Mesendoderm (in vitro differentiated cells): ENCODE measurements around the gene DNAJC21.

Source experiments
- DNase-seq: peaks from one replicate; pipeline ENCODE4 v3.0.0; 2013
- H2AK5ac ChIP-seq: 2 replicates; pipeline ENCODE4 v1.6.1; 2013; ENCODE audit warnings: low read length, inconsistent platforms
- H2BK120ac ChIP-seq: 2 replicates; pipeline ENCODE4 v1.6.1; 2013; ENCODE audit warnings: low read depth, mild to moderate bottlenecking, low read length, moderate library complexity, mixed read lengths
- H2BK15ac ChIP-seq: replicated peaks from 2 replicates; pipeline ENCODE4 v1.6.1; 2013; ENCODE audit warnings: low read depth, mild to moderate bottlenecking, moderate library complexity
- H2BK5ac ChIP-seq: 2 replicates; pipeline ENCODE4 v1.6.1; 2013; ENCODE audit warnings: low read length, inconsistent platforms
- H3K18ac ChIP-seq: 2 replicates; pipeline ENCODE4 v1.6.1; 2013; ENCODE audit warnings: mild to moderate bottlenecking, low read length, mixed read lengths
- H3K23ac ChIP-seq: one replicate; pipeline ENCODE4 v1.6.1; 2013; ENCODE audit warnings: low read length
- H3K27ac ChIP-seq: 2 replicates; pipeline ENCODE4 v1.5.1; 2013; ENCODE audit warnings: low read depth, mild to moderate bottlenecking, inconsistent platforms, low read length, moderate library complexity
- H3K27me3 ChIP-seq: 2 replicates; pipeline ENCODE4 v1.6.1; 2013; ENCODE audit warnings: low read length, control low read depth, mild to moderate bottlenecking, inconsistent platforms; ENCODE audit not compliant: insufficient read depth, poor library complexity
- H3K36me3 ChIP-seq: 2 replicates; pipeline ENCODE4 v1.6.1; 2013; ENCODE audit warnings: low read length, inconsistent platforms; ENCODE audit not compliant: control insufficient read depth, insufficient read depth
- H3K4ac ChIP-seq: one replicate; pipeline ENCODE4 v1.6.1; 2013; ENCODE audit warnings: low read depth, mild to moderate bottlenecking, low read length, moderate library complexity
- H3K4me1 ChIP-seq: 2 replicates; pipeline ENCODE4 v1.6.1; 2013; ENCODE audit warnings: low read depth, low read length, inconsistent platforms; ENCODE audit not compliant: control insufficient read depth
- H3K4me2 ChIP-seq: 2 replicates; pipeline ENCODE4 v1.6.1; 2013; ENCODE audit warnings: low read length
- H3K4me3 ChIP-seq: 2 replicates; pipeline ENCODE4 v1.5.1; 2013; ENCODE audit warnings: mild to moderate bottlenecking, low read length
- H3K56ac ChIP-seq: one replicate; pipeline ENCODE4 v1.6.1; 2013; ENCODE audit warnings: low read length
- H3K79me1 ChIP-seq: 2 replicates; pipeline ENCODE4 v1.6.1; 2013; ENCODE audit warnings: low read length, inconsistent platforms
- H3K79me2 ChIP-seq: 2 replicates; pipeline ENCODE4 v1.6.1; 2013; ENCODE audit warnings: mild to moderate bottlenecking, low read length; ENCODE audit not compliant: control insufficient read depth, insufficient read depth
- H3K9ac ChIP-seq: 2 replicates; pipeline ENCODE4 v1.6.1; 2013; ENCODE audit warnings: low read length, inconsistent platforms
- H4K5ac ChIP-seq: one replicate; pipeline ENCODE4 v1.6.1; 2013; ENCODE audit warnings: low read length
- H4K8ac ChIP-seq: one replicate; pipeline ENCODE4 v1.6.1; 2013; ENCODE audit warnings: low read depth, mild to moderate bottlenecking, control low read depth, low read length, moderate library complexity
- whole genome bisulfite sequencing: extraction: QIAGEN DNeasy Blood & Tissue Kit; methylation state at CpG from one replicate; pipeline ENCODE4 v1.1.7; 2013; ENCODE audit warnings: low lambda C conversion rate, missing lambda C conversion rate; ENCODE audit not compliant: insufficient coverage; ENCODE audit errors: extremely low coverage; 5-methylcytosine and 5-hydroxymethylcytosine counted together

Gene DNAJC21

GRCh38 chr5:34900652-34901051 is 28.7 kb upstream of the DNAJC21 start:
- Histone ChIP-seq H3K79me2 (no peaks in the 10 kb centered on the region), H3K18ac (no peak overlapping the region), H3K23ac (no peak overlapping the region), H2BK5ac (no peak overlapping the region), H3K36me3 (no peaks in the 10 kb centered on the region), H3K4me3 (no peak overlapping the region), H3K27ac (no peak overlapping the region), H2BK120ac (no peak overlapping the region), H2BK15ac (no peak overlapping the region), H4K8ac (no peak overlapping the region), H3K56ac (no peak overlapping the region), H3K4me1 (no peaks in the 10 kb centered on the region), H3K9ac (no peak overlapping the region), H3K79me1 (no peaks in the 10 kb centered on the region), H3K4me2 (no peak overlapping the region), H3K27me3 (no peaks in the 10 kb centered on the region), H3K4ac (no peak overlapping the region), H2AK5ac (no peak overlapping the region), H4K5ac (no peak overlapping the region)
- DNase-seq, result no peak
- no CpG with 5 or more reads among the region's 6 CpGs for WGBS

- no peaks in the 10 kb centered on the region for H3K36me3 ChIP-seq
- H3K4me2 ChIP-seq, result no peak overlapping the region
- H4K5ac ChIP-seq, result no peak overlapping the region
- no peak overlapping the region for H3K27ac ChIP-seq
- no peak overlapping the region for H3K4ac ChIP-seq
- H3K23ac ChIP-seq, result no peak overlapping the region
- H3K18ac ChIP-seq, result no peak overlapping the region
- no peak overlapping the region for H2AK5ac ChIP-seq
- H3K79me1 ChIP-seq, result no peaks in the 10 kb centered on the region
- no peak overlapping the region for H2BK120ac ChIP-seq
- DNase-seq, result no peak
- no peak overlapping the region for H3K56ac ChIP-seq
- no peak overlapping the region for H2BK15ac ChIP-seq
- no peak overlapping the region for H3K9ac ChIP-seq
- no peak overlapping the region for H2BK5ac ChIP-seq
- no peaks in the 10 kb centered on the region for H3K79me2 ChIP-seq
- WGBS, result no CpG with 5 or more reads among the region's 1 CpG
- no peak overlapping the region for H3K4me3 ChIP-seq
- no peak overlapping the region for H4K8ac ChIP-seq
- H3K4me1 ChIP-seq, result no peaks in the 10 kb centered on the region
- no peaks in the 10 kb centered on the region for H3K27me3 ChIP-seq
Measured at GRCh38 chr5:34903260-34903659, 26.1 kb upstream of the DNAJC21 start.

- WGBS, result no CpG with 5 or more reads among the region's 2 CpGs
- no peak overlapping the region for H4K5ac ChIP-seq
- no peak overlapping the region for H3K18ac ChIP-seq
- H3K4me3 ChIP-seq, result no peak overlapping the region
- H3K23ac ChIP-seq, result no peak overlapping the region
- H2BK120ac ChIP-seq, result no peak overlapping the region
- no peaks in the 10 kb centered on the region for H3K79me1 ChIP-seq
- no peaks in the 10 kb centered on the region for H3K4me1 ChIP-seq
- H2BK15ac ChIP-seq, result no peak overlapping the region
- DNase-seq, result no peak
- H3K9ac ChIP-seq, result no peak overlapping the region
- no peak overlapping the region for H4K8ac ChIP-seq
- H3K79me2 ChIP-seq, result no peaks in the 10 kb centered on the region
- no peak overlapping the region for H3K56ac ChIP-seq
- H3K27me3 ChIP-seq, result no peaks in the 10 kb centered on the region
- H2AK5ac ChIP-seq, result no peak overlapping the region
- no peak overlapping the region for H3K27ac ChIP-seq
- H3K4ac ChIP-seq, result no peak overlapping the region
- no peaks in the 10 kb centered on the region for H3K36me3 ChIP-seq
- no peak overlapping the region for H2BK5ac ChIP-seq
- H3K4me2 ChIP-seq, result no peak overlapping the region
Measured at GRCh38 chr5:34905564-34905963, 23.8 kb upstream of the DNAJC21 start.

GRCh38 chr5:34913072-34913471 is 16.3 kb upstream of the DNAJC21 start:
- WGBS, result no CpG with 5 or more reads among the region's 2 CpGs
- no peaks in the 10 kb centered on the region for H3K36me3 ChIP-seq

GRCh38 chr5:34914671-34915138 is 14.7 kb upstream of the DNAJC21 start:
- Histone ChIP-seq H3K27me3 (no peaks in the 10 kb centered on the region), H4K8ac (no peak overlapping the region), H4K5ac (no peak overlapping the region), H2BK5ac (no peak overlapping the region), H3K27ac (peak overlapping the region; percentile 97), H3K79me2 (peaks cover 39% of the 10 kb centered on the region), H3K36me3 (no peaks in the 10 kb centered on the region), H3K56ac (peak overlapping the region; percentile 96), H3K4ac (no peak overlapping the region), H2AK5ac (no peak overlapping the region), H3K4me2 (peak overlapping the region; percentile 95), H2BK15ac (no peak overlapping the region), H3K4me3 (peak overlapping the region; percentile 93), H3K18ac (no peak overlapping the region), H3K4me1 (no peaks in the 10 kb centered on the region), H3K23ac (peak overlapping the region; percentile 24), H3K79me1 (peaks cover 2% of the 10 kb centered on the region), H2BK120ac (no peak overlapping the region), H3K9ac (peak overlapping the region; percentile 95)
- no CpG with 5 or more reads among the region's 20 CpGs for WGBS
- DNase-seq, result no peak

More at GRCh38 chr5:34913072-34913471, 16.3 kb upstream of the DNAJC21 start:
- Histone ChIP-seq H3K4ac (no peak overlapping the region), H4K8ac (no peak overlapping the region), H2BK5ac (no peak overlapping the region), H3K9ac (no peak overlapping the region), H2BK120ac (no peak overlapping the region), H3K79me2 (peaks cover 37% of the 10 kb centered on the region), H3K4me3 (no peak overlapping the region), H3K27ac (no peak overlapping the region), H3K4me2 (no peak overlapping the region), H3K79me1 (peaks cover 2% of the 10 kb centered on the region), H2AK5ac (no peak overlapping the region), H2BK15ac (no peak overlapping the region), H3K27me3 (no peaks in the 10 kb centered on the region), H3K18ac (no peak overlapping the region), H3K23ac (no peak overlapping the region), H3K56ac (no peak overlapping the region), H3K4me1 (no peaks in the 10 kb centered on the region), H4K5ac (no peak overlapping the region)
- DNase-seq, result no peak
